Activated naive CD8-positive, alpha-beta T cell treated with anti-CD3 and anti-CD28 coated beads, Interleukin-2, amount 10 ng/mL, durations not matched to agents 7 days and 5 days (primary cell): ENCODE results near the gene MAGI1. TPM values are rescaled to one million over a fixed set of nuclear protein-coding genes. Genes with fewer than 3 reads are reported as not detected.

Experiments used
- ATAC-seq: fragments of 150-1000 bp; cut with Tn5 transposase; one replicate; pipeline ENCODE4 v1.10.0; 2021; ENCODE audit warnings: low read depth, moderate library complexity
- POLR2A ChIA-PET: fragments of 350-600 bp; sonication (Branson Sonifier 250); formaldehyde crosslinking; loops from one replicate; lab custom pipeline; 2021; ENCODE audit warnings: antibody characterized with exemption; lab: Charles Lee
- DNase-seq: peaks from one replicate; pipeline ENCODE4 v3.0.0; 2021
- H3K27ac Mint-ChIP-seq: one replicate; pipeline ENCODE4 v1.8.0; 2022; ENCODE audit warnings: mild to moderate bottlenecking, mixed read lengths
- H3K27me3 Mint-ChIP-seq: one replicate; pipeline ENCODE4 v1.8.0; 2022; ENCODE audit warnings: mild to moderate bottlenecking, moderate library complexity, mixed read lengths
- H3K36me3 Mint-ChIP-seq: one replicate; pipeline ENCODE4 v1.8.0; 2021; ENCODE audit warnings: mild to moderate bottlenecking, mixed read lengths
- H3K4me1 Mint-ChIP-seq: one replicate; pipeline ENCODE4 v1.8.0; 2021; ENCODE audit warnings: mixed read lengths
- H3K4me3 Mint-ChIP-seq: one replicate; pipeline ENCODE4 v1.8.0; 2022; ENCODE audit warnings: mild to moderate bottlenecking, moderate library complexity, mixed read lengths
- H3K9me3 Mint-ChIP-seq: one replicate; pipeline ENCODE4 v1.8.0; 2021; ENCODE audit warnings: mixed read lengths
- total RNA-seq, 2 experiments: library from RNA; stranded (reverse); gene quantifications; one replicate each; pipeline ENCODE4 v1.2.3, GENCODE V29; 2021

The MAGI1 gene
- total RNA-seq, 2 experiments from 2014 or later, result not detected

DNA sequence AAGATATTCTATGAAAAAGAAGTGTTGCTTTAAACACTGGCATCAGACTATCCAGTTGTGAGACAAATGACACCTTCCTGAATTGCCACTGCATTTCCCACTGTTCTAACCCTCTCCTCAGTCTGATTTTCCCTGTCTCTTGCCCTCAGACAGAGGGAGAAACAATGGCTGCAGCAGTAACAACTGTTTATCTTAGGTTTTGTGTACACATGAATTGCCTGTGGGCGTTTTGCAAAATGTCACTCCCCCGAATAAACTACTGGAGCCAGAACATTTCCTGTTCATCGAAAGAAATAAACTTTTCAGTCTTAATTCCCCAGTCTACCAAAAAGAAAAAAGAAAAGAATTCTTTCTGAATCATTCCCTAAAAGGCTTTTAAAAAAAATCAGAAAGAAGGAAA lies 155.1 kb downstream of the MAGI1 start:
- Mint-ChIP-seq H3K36me3 (no peaks in the 10 kb centered on the region), H3K9me3 (no peaks in the 10 kb centered on the region), H3K27me3 (no peaks in the 10 kb centered on the region), H3K4me1 (no peaks in the 10 kb centered on the region), H3K4me3 (no peak overlapping the region), H3K27ac (no peak overlapping the region)
- DNase-seq (no peak), ATAC-seq (no peak)
- POLR2A ChIA-PET, result no interaction called here

GRCh38 chr3:65880350-65880749 lies 158.4 kb downstream of the MAGI1 start:
- no peak for ATAC-seq
- H3K4me3 Mint-ChIP-seq, result no peak overlapping the region
- no peaks in the 10 kb centered on the region for H3K36me3 Mint-ChIP-seq
- H3K9me3 Mint-ChIP-seq, result no peaks in the 10 kb centered on the region
- H3K27me3 Mint-ChIP-seq, result no peaks in the 10 kb centered on the region
- POLR2A ChIA-PET, result no interaction called here
- no peak overlapping the region for H3K27ac Mint-ChIP-seq
- H3K4me1 Mint-ChIP-seq, result no peaks in the 10 kb centered on the region
- no peak for DNase-seq

GRCh38 chr3:65879372-65879771 lies 159.3 kb downstream of the MAGI1 start:
- DNase-seq (no peak), ATAC-seq (no peak)
- Mint-ChIP-seq H3K9me3 (no peaks in the 10 kb centered on the region), H3K27me3 (no peaks in the 10 kb centered on the region), H3K36me3 (no peaks in the 10 kb centered on the region), H3K4me3 (no peak overlapping the region), H3K27ac (no peak overlapping the region), H3K4me1 (no peaks in the 10 kb centered on the region)
- POLR2A ChIA-PET, result no interaction called here

DNA sequence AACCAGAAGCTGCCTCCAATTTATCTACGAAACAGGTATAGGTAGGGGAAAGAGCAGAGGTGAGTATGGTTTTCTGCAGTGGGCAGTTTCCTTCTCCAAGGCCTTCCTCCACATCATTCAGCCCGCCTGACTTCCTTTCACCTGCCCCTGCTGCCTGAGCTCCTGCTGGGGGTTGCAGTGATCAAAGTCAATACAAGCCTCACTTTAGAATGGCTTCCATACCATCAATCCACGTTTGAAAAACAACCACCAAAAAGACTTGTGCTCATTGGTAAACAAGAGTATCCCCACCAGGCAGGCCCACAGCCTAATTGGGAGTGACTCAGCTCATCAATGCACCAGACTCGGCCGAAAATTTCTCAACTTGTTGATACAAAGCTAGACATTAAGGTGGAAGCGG lies 159.9 kb downstream of the MAGI1 start:
- POLR2A ChIA-PET, result no interaction called here
- no peaks in the 10 kb centered on the region for H3K36me3 Mint-ChIP-seq
- no peaks in the 10 kb centered on the region for H3K27me3 Mint-ChIP-seq
- H3K27ac Mint-ChIP-seq, result no peak overlapping the region
- no peak for ATAC-seq
- H3K9me3 Mint-ChIP-seq, result no peaks in the 10 kb centered on the region
- DNase-seq, result no peak
- H3K4me3 Mint-ChIP-seq, result no peak overlapping the region
- H3K4me1 Mint-ChIP-seq, result no peaks in the 10 kb centered on the region

DNA sequence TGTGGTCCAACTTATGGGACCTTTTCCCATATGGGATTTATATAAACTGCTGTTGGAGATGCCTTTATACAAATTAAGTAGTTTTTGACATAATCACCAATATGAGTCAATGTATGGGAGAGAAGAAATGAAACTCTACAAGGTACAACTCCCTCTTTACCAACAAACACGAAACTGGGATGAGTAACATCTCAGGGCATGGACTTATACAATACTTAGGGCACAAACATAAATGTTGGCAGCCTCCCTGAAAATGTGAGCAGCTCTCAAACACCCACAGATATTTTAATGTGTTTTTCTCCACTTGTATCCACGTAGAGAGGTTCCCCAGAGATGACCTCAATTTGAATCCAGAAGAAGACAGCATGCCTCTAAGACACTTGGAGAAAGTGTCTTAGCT lies 161.6 kb downstream of the MAGI1 start:
- POLR2A ChIA-PET, result no interaction called here
- Mint-ChIP-seq H3K4me1 (no peaks in the 10 kb centered on the region), H3K9me3 (no peaks in the 10 kb centered on the region), H3K36me3 (no peaks in the 10 kb centered on the region), H3K27ac (no peak overlapping the region), H3K27me3 (no peaks in the 10 kb centered on the region), H3K4me3 (no peak overlapping the region)
- no peak for ATAC-seq
- DNase-seq, result no peak

GRCh38 chr3:65876028-65876420 lies 162.7 kb downstream of the MAGI1 start:
- H3K9me3 Mint-ChIP-seq, result peaks cover 2% of the 10 kb centered on the region
- POLR2A ChIA-PET, result no interaction called here
- H3K4me3 Mint-ChIP-seq, result no peak overlapping the region

GRCh38 chr3:65875393-65876027 lies 163.2 kb downstream of the MAGI1 start:
- Mint-ChIP-seq H3K36me3 (no peaks in the 10 kb centered on the region), H3K27ac (no peak overlapping the region), H3K9me3 (peaks cover 2% of the 10 kb centered on the region), H3K4me1 (no peaks in the 10 kb centered on the region), H3K4me3 (no peak overlapping the region), H3K27me3 (no peaks in the 10 kb centered on the region)
- ATAC-seq (no peak), DNase-seq (no peak)
- POLR2A ChIA-PET, result no interaction called here

More at GRCh38 chr3:65876028-65876420, 162.7 kb downstream of the MAGI1 start:
- Mint-ChIP-seq H3K27me3 (no peaks in the 10 kb centered on the region), H3K36me3 (no peaks in the 10 kb centered on the region), H3K27ac (no peak overlapping the region), H3K4me1 (no peaks in the 10 kb centered on the region)
- ATAC-seq (no peak), DNase-seq (no peak)

DNA sequence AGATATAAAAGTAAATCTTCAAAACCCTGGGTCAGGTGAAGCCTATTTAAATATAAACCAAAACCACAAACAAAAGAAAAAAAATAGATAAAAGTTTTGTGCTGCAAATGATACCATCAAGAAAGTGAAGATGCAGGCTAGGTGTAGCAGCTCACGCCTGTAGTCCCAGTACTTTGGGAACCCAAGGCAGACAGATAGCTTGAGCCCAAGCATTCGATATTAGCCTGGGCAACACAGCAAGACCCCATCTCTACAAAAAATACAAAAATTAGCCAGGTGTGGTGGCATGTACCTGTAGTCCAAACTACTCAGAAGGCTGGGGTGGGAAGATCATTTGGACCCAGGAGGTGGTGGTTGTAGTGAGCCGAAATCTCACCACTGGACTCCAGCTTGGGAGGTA lies 164.8 kb downstream of the MAGI1 start:
- Mint-ChIP-seq H3K27ac (no peak overlapping the region), H3K4me1 (no peaks in the 10 kb centered on the region), H3K36me3 (no peaks in the 10 kb centered on the region), H3K9me3 (peaks cover 2% of the 10 kb centered on the region), H3K4me3 (no peak overlapping the region), H3K27me3 (no peaks in the 10 kb centered on the region)
- no peak for DNase-seq
- no peak for ATAC-seq
- POLR2A ChIA-PET, result no interaction called here

- DNase-seq, result no peak
- Mint-ChIP-seq H3K36me3 (no peaks in the 10 kb centered on the region), H3K9me3 (peaks cover 2% of the 10 kb centered on the region), H3K27me3 (no peaks in the 10 kb centered on the region), H3K27ac (no peak overlapping the region), H3K4me1 (no peaks in the 10 kb centered on the region), H3K4me3 (no peak overlapping the region)
- POLR2A ChIA-PET, result no interaction called here
- ATAC-seq, result no peak
These were observed 165.7 kb downstream of the MAGI1 start for GRCh38 chr3:65873028-65873427.

- ATAC-seq (no peak), DNase-seq (no peak)
- Mint-ChIP-seq H3K27me3 (no peaks in the 10 kb centered on the region), H3K9me3 (peaks cover 2% of the 10 kb centered on the region), H3K27ac (no peak overlapping the region), H3K4me3 (no peak overlapping the region), H3K4me1 (no peaks in the 10 kb centered on the region), H3K36me3 (no peaks in the 10 kb centered on the region)
- POLR2A ChIA-PET, result interaction anchor here (0.6 kb wide), 1 partner anchor 884 kb away, joined by 4 read pairs; no protein-coding TSS in a partner anchor
These were observed 167.2 kb downstream of the MAGI1 start for GRCh38 chr3:65871305-65872141.

- no peaks in the 10 kb centered on the region for H3K27me3 Mint-ChIP-seq
- no peaks in the 10 kb centered on the region for H3K4me1 Mint-ChIP-seq
- POLR2A ChIA-PET, result no interaction called here
- no peak overlapping the region for H3K27ac Mint-ChIP-seq
- no peak for ATAC-seq
- no peaks in the 10 kb centered on the region for H3K36me3 Mint-ChIP-seq
- H3K9me3 Mint-ChIP-seq, result peaks cover 2% of the 10 kb centered on the region
- no peak for DNase-seq
- H3K4me3 Mint-ChIP-seq, result no peak overlapping the region
These were observed 168.9 kb downstream of the MAGI1 start for GRCh38 chr3:65869798-65870197.

DNA sequence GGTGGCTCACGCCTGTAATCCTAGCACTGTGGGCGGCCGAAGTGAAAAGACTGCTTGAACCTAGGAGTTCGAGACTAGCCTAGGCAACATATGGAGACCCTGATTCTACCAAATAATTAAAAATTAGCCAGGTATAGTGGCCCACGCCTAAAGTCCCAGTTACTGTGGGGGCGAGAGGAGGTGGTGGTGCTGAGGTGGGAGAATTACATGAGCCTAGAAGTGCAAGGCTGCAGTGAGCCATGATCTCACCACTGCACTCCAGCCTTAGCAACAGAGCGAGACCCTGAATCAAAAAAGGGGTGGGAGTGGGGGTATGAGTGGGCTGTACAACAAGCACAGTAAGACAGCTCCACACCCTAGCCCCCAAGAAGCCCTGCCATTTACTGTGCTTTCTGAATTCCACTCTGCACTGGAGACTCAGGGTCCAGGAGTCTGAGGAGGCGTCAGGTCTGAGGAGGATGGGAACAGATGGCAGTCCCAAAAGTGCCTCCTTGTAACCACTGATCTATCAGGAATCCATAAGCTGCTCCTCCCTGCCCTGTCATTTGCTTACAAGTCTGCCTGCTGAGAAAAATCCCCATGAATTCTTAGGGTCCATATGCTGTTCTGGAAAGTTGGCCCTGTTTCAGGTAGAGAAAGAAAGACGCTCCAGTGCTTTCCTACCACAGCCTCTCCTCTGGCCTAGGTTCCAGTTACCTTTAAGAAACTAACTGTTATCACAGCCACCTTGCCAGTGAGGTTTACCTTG lies 171.1 kb downstream of the MAGI1 start:
- POLR2A ChIA-PET, result no interaction called here
- peaks cover 2% of the 10 kb centered on the region for H3K9me3 Mint-ChIP-seq
- H3K36me3 Mint-ChIP-seq, result no peaks in the 10 kb centered on the region
- H3K4me3 Mint-ChIP-seq, result no peak overlapping the region
- ATAC-seq (no peak), DNase-seq (no peak)
- H3K4me1 Mint-ChIP-seq, result no peaks in the 10 kb centered on the region
- H3K27ac Mint-ChIP-seq, result no peak overlapping the region
- H3K27me3 Mint-ChIP-seq, result no peaks in the 10 kb centered on the region

- no peak for ATAC-seq
- no peaks in the 10 kb centered on the region for H3K36me3 Mint-ChIP-seq
- no peaks in the 10 kb centered on the region for H3K27me3 Mint-ChIP-seq
- H3K4me3 Mint-ChIP-seq, result no peak overlapping the region
- no peak overlapping the region for H3K27ac Mint-ChIP-seq
- H3K4me1 Mint-ChIP-seq, result no peaks in the 10 kb centered on the region
- no peak for DNase-seq
- H3K9me3 Mint-ChIP-seq, result peaks cover 3% of the 10 kb centered on the region
- POLR2A ChIA-PET, result no interaction called here
These were observed 174.3 kb downstream of the MAGI1 start for GRCh38 chr3:65864357-65864904.
